ENCODE data around the gene AUTS2.

- TF ChIP-seq SP1 (CRISPR knock-in tag; conservative IDR thresholded peaks at IDR 0.05) (no peak), E2F4 (CRISPR knock-in tag; IDR thresholded peaks at IDR 0.05; ENCODE audit: borderline replicate concordance, low read depth) (no peak), CREB1 (CRISPR knock-in tag; IDR thresholded peaks at IDR 0.05) (no peak), ATF1 (CRISPR knock-in tag; IDR thresholded peaks at IDR 0.05) (no peak), TEAD4 (CRISPR knock-in tag; IDR thresholded peaks at IDR 0.05) (no peak)
Observed at GRCh38 chr7:70673778-70674570, 1075.7 kb downstream of the AUTS2 start.
